ENCODE measurements around the gene DPP4.
"Not testable (repeated sequence)": the region's sequence is repeated elsewhere in the genome, so short reads cannot be mapped to it uniquely, and the experiment has no call there.

Gene DPP4

DNA sequence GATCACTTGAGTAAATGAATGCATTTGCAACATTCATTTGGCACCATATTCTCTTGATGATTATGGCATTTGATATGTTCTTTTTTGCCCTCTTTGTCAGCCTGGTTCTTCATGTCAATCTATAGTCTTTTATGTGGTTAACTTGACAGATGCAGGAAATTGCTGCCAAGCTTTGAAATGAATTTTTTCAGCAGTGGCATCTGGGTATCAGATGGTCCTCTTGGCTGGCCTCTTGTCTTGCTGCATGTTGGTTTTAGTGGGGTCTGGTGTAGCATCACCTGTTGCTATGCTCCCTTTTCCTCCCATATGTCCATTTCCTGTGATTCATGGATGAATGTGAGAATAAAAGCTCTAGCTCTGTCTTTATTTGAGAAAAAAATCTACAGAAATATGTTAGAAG lies 119.9 kb downstream of the DPP4 start:
- no peak overlapping the region for H3K4me3 ChIP-seq (ENCODE audit: low read depth, low read length)
- H3K4me1 ChIP-seq (ENCODE audit: control insufficient read depth, insufficient read depth, low read length): no peaks in the 10 kb centered on the region
- H3K9me3 ChIP-seq (ENCODE audit: control insufficient read depth, insufficient read depth, low read depth, low read length): no peaks in the 10 kb centered on the region
- H3K27ac ChIP-seq (ENCODE audit: extremely low read depth, low read depth, low read length): no peak overlapping the region
- TF ChIP-seq SCRT2 (tag by site-specific recombination; IDR thresholded peaks at IDR 0.05): 0 out of 2 replicates have a peak, but pooled peaks have one; percentile 13
- TF ChIP-seq ZNF76 (tag by site-specific recombination; IDR thresholded peaks at IDR 0.05; ENCODE audit: borderline replicate concordance, low read depth): no peak
- ChIA-PET POLR2A (no interaction called here), CTCF (interaction anchor here (0.6 to 1.1 kb wide), 2 partner anchors 8 to 206 kb away, joined by 4 to 8 read pairs; no protein-coding TSS in a partner anchor)
- no peaks in the 10 kb centered on the region for H3K36me3 ChIP-seq (ENCODE audit: control insufficient read depth in 2 of 2, insufficient read depth in 1 of 2, low read length in 2 of 2)

DNA sequence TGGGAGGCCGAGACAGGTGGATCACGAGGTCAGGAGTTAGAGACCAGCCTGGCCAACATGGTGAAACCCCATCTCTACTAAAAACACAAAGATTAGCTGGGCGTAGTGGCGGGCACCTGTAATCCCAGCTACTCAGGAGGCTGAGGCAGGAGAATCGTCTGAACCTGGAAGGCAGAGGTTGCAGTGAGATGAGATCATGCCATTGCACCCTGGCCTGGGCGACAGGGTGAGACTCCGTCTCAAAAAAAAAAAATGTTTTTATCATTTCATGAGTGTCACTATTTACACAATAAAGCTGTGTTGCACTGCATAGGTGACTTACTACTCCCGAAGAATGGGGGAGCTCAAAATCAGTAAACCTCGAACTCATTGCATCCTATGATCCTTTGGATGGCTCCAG lies 120.6 kb downstream of the DPP4 start:
- H3K4me1 ChIP-seq (ENCODE audit: control insufficient read depth, insufficient read depth, low read length); H3K36me3 ChIP-seq (ENCODE audit: control insufficient read depth in 2 of 2, insufficient read depth in 1 of 2, low read length in 2 of 2); H3K27ac ChIP-seq (ENCODE audit: extremely low read depth, low read depth, low read length); H3K9me3 ChIP-seq (ENCODE audit: control insufficient read depth, insufficient read depth, low read depth, low read length); POLR2A ChIA-PET; H3K4me3 ChIP-seq (ENCODE audit: low read depth, low read length): not testable (repeated sequence)
- CTCF ChIA-PET: interaction anchor here (0.8 to 1.0 kb wide), 2 partner anchors 172 to 383 kb away, joined by 4 read pairs; no protein-coding TSS in a partner anchor

DNA sequence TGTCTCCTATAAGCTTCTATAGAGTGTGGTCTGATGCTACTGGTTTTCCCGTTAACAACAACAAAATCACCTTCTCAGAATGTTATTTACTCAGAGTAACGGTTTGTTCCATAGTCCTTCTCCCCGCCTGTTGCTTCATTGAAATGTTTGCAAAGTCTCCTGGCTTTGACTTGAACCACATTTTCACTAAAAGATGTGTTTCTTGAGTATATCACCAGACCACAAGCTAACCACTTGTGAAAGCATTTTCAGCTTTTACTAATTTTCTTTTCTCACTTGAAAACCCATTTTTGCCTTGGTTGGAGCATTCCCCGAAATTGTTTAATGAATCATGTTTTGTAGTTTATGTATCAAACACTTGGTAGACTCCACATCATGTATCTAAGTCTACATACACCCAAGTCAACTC lies 121.2 kb downstream of the DPP4 start:
- TF ChIP-seq ZNF354C (tag by site-specific recombination; IDR thresholded peaks at IDR 0.05; ENCODE audit: borderline replicate concordance, low read depth): no peak
- TF ChIP-seq ZNF350 (tag by site-specific recombination; IDR thresholded peaks at IDR 0.05): no peak
- no peaks in the 10 kb centered on the region for H3K36me3 ChIP-seq (ENCODE audit: control insufficient read depth in 2 of 2, insufficient read depth in 1 of 2, low read length in 2 of 2)
- H3K27ac ChIP-seq (ENCODE audit: extremely low read depth, low read depth, low read length): no peak overlapping the region
- POLR2A ChIA-PET: no interaction called here
- no peak overlapping the region for H3K4me3 ChIP-seq (ENCODE audit: low read depth, low read length)
- no peaks in the 10 kb centered on the region for H3K4me1 ChIP-seq (ENCODE audit: control insufficient read depth, insufficient read depth, low read length)
- CTCF ChIA-PET: interaction anchor here (0.8 to 1.0 kb wide), 2 partner anchors 173 to 383 kb away, joined by 4 read pairs; no protein-coding TSS in a partner anchor
- H3K9me3 ChIP-seq (ENCODE audit: control insufficient read depth, insufficient read depth, low read depth, low read length): no peaks in the 10 kb centered on the region

DNA sequence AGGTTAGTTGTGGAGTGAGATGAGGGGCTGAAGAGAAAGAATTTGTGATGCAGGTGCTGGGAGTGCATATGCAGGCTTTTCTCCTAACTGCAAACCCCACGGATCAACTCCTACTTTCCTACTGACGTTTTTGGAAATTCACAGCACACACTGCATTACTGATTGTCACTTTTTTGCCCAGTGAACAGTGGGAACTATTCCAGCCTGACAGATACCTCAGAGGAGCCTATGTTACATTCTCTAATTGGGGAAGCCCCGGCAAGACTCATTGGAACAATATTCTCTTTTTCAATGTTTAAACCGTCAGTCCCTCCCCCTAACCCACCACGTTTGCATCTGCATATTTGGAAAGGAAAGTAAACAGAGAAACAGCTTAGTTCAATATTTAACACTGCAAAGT lies 126.2 kb downstream of the DPP4 start:
- H3K9me3 ChIP-seq (ENCODE audit: control insufficient read depth, insufficient read depth, low read depth, low read length): no peaks in the 10 kb centered on the region
- no peaks in the 10 kb centered on the region for H3K36me3 ChIP-seq (ENCODE audit: control insufficient read depth in 2 of 2, insufficient read depth in 1 of 2, low read length in 2 of 2)
- H3K27ac ChIP-seq (ENCODE audit: extremely low read depth, low read depth, low read length): no peak overlapping the region
- POLR2A ChIA-PET: no interaction called here
- no peaks in the 10 kb centered on the region for H3K4me1 ChIP-seq (ENCODE audit: control insufficient read depth, insufficient read depth, low read length)
- CTCF ChIA-PET: interaction anchor here (0.7 to 4.1 kb wide), 5 partner anchors 67 to 398 kb away, joined by 3 to 53 read pairs (median 4); no protein-coding TSS in a partner anchor
- no peak for TF ChIP-seq ZNF426 (tag by site-specific recombination; IDR thresholded peaks at IDR 0.05)
- TF ChIP-seq WT1 (tag by site-specific recombination; IDR thresholded peaks at IDR 0.05): no peak
- TF ChIP-seq ZBTB48 (tag by site-specific recombination; IDR thresholded peaks at IDR 0.05): no peak
- no peak for TF ChIP-seq ZNF707 (tag by site-specific recombination; IDR thresholded peaks at IDR 0.05)
- no peak for TF ChIP-seq ZNF423 (tag by site-specific recombination; IDR thresholded peaks at IDR 0.05)
- no peak for TF ChIP-seq HOXA7 (CRISPR knock-in tag; IDR thresholded peaks at IDR 0.05; ENCODE audit: borderline replicate concordance)
- no peak for TF ChIP-seq ZSCAN16 (tag by site-specific recombination; IDR thresholded peaks at IDR 0.05)
- TF ChIP-seq ZNF654 (tag by site-specific recombination; IDR thresholded peaks at IDR 0.05; ENCODE audit: low read depth): no peak
- TF ChIP-seq, protein P1, sequence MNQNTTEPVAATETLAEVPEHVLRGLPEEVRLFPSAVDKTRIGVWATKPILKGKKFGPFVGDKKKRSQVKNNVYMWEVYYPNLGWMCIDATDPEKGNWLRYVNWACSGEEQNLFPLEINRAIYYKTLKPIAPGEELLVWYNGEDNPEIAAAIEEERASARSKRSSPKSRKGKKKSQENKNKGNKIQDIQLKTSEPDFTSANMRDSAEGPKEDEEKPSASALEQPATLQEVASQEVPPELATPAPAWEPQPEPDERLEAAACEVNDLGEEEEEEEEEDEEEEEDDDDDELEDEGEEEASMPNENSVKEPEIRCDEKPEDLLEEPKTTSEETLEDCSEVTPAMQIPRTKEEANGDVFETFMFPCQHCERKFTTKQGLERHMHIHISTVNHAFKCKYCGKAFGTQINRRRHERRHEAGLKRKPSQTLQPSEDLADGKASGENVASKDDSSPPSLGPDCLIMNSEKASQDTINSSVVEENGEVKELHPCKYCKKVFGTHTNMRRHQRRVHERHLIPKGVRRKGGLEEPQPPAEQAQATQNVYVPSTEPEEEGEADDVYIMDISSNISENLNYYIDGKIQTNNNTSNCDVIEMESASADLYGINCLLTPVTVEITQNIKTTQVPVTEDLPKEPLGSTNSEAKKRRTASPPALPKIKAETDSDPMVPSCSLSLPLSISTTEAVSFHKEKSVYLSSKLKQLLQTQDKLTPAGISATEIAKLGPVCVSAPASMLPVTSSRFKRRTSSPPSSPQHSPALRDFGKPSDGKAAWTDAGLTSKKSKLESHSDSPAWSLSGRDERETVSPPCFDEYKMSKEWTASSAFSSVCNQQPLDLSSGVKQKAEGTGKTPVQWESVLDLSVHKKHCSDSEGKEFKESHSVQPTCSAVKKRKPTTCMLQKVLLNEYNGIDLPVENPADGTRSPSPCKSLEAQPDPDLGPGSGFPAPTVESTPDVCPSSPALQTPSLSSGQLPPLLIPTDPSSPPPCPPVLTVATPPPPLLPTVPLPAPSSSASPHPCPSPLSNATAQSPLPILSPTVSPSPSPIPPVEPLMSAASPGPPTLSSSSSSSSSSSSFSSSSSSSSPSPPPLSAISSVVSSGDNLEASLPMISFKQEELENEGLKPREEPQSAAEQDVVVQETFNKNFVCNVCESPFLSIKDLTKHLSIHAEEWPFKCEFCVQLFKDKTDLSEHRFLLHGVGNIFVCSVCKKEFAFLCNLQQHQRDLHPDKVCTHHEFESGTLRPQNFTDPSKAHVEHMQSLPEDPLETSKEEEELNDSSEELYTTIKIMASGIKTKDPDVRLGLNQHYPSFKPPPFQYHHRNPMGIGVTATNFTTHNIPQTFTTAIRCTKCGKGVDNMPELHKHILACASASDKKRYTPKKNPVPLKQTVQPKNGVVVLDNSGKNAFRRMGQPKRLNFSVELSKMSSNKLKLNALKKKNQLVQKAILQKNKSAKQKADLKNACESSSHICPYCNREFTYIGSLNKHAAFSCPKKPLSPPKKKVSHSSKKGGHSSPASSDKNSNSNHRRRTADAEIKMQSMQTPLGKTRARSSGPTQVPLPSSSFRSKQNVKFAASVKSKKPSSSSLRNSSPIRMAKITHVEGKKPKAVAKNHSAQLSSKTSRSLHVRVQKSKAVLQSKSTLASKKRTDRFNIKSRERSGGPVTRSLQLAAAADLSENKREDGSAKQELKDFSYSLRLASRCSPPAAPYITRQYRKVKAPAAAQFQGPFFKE (tag by site-specific recombination; IDR thresholded peaks at IDR 0.05; ENCODE audit: borderline replicate concordance): no peak
- TF ChIP-seq ZFHX2 (tag by site-specific recombination; conservative IDR thresholded peaks at IDR 0.05): no peak
- no peak for TF ChIP-seq PRDM1 (tag by site-specific recombination; IDR thresholded peaks at IDR 0.05)
- no peak for TF ChIP-seq ZFP41 (tag by site-specific recombination; IDR thresholded peaks at IDR 0.05; ENCODE audit: borderline replicate concordance)
- no peak for TF ChIP-seq ZNF114 (tag by site-specific recombination; IDR thresholded peaks at IDR 0.05)
- no peak for TF ChIP-seq ZNF747 (tag by site-specific recombination; IDR thresholded peaks at IDR 0.05)
- TF ChIP-seq ZNF184 (tag by site-specific recombination; IDR thresholded peaks at IDR 0.05): no peak
- TF ChIP-seq IKZF3 (tag by site-specific recombination; IDR thresholded peaks at IDR 0.05): no peak
- TF ChIP-seq ZNF140 (tag by site-specific recombination; IDR thresholded peaks at IDR 0.05): no peak
- H3K4me3 ChIP-seq (ENCODE audit: low read depth, low read length): no peak overlapping the region

Measured in HEK293 (cell line).